Peyer's patch (tissue), 4 donors: ENCODE measurements around the gene HCFC1.

Experiments
- POLR2A ChIP-seq, 2 donors: fragments of 450-650 bp; IDR thresholded peaks; one replicate each; pipeline ENCODE4 v1.5.1; 2017; ENCODE audit warnings: antibody characterized with exemption in 2 of 2, mild to moderate bottlenecking in 2 of 2, moderate library complexity in 2 of 2
- TF ChIP-seq, protein P1 (sequence below), 6 experiments: fragments of 450-650 bp in 4 of 6; fragments of 200-600 bp in 2 of 6; sonication (generic) in 1 of 6; IDR thresholded peaks; one replicate each; pipeline ENCODE4 v1.5.1; 2017 to 2019; ENCODE audit warnings: antibody characterized with exemption in 6 of 6, mild to moderate bottlenecking in 3 of 6, moderate library complexity in 1 of 6

DNA sequence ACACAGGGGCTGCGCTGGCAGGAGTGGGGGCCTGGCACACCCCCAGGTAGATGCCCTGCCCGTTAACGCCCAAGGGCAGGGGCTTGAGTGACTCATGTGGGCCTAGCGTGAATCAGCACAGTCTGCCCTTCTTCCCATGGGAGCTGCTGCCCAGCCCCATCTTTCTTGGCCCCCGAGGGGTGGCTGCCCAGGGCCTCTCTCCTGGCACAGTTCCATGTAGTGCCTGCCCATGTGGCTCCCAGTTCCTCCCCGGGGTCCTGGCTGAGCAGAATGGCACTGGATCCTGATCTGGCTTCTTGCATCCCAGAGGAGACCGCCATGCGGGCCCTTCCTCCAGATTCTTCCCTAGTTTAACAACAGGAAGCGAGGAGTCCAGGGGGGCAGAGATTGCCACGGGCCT is 69.2 kb downstream of the HCFC1 start:
- TF ChIP-seq POLR2A (IDR thresholded peaks at IDR 0.05): no peak
- TF ChIP-seq, protein P1, sequence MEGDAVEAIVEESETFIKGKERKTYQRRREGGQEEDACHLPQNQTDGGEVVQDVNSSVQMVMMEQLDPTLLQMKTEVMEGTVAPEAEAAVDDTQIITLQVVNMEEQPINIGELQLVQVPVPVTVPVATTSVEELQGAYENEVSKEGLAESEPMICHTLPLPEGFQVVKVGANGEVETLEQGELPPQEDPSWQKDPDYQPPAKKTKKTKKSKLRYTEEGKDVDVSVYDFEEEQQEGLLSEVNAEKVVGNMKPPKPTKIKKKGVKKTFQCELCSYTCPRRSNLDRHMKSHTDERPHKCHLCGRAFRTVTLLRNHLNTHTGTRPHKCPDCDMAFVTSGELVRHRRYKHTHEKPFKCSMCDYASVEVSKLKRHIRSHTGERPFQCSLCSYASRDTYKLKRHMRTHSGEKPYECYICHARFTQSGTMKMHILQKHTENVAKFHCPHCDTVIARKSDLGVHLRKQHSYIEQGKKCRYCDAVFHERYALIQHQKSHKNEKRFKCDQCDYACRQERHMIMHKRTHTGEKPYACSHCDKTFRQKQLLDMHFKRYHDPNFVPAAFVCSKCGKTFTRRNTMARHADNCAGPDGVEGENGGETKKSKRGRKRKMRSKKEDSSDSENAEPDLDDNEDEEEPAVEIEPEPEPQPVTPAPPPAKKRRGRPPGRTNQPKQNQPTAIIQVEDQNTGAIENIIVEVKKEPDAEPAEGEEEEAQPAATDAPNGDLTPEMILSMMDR (IDR thresholded peaks at IDR 0.05): no peak
